ENCODE data around the gene DCST2.
A peak's percentile ranks its signal among the peaks of the same experiment; 100 is the strongest.

The DCST2 gene

DNA sequence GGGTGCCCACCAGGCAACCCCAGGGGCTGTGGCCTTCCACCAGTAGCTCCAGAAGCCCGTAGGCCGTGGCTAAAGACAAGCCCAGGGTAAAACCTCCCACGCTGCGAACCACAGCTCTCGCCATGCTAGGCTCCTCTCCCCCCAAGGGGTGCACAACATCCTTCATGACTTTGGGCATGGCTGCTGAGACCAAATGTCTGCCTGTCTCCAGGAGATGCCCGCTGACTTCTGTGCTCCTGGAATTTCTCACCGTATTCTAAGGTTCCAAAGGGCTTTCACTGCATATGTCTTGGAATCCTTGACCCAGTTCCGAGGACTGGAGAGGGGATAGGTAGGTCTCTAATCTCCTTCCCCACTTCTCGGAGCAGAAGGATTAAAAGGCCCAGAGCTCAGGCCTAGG, at the start of gene DCST2, which contains the start of gene DCST1:
Gene DCST2, minus strand, starts transcription at position 258 of the 400 bp plus-strand sequence. Its CDS starts 80 bp downstream, at position 178.
Gene DCST1, plus strand, starts transcription at position 301 of the 400 bp plus-strand sequence. CDS start 213 bp downstream, outside the sequence.
- no peak for DNase-seq (ENCODE audit: low spot score)

DNA sequence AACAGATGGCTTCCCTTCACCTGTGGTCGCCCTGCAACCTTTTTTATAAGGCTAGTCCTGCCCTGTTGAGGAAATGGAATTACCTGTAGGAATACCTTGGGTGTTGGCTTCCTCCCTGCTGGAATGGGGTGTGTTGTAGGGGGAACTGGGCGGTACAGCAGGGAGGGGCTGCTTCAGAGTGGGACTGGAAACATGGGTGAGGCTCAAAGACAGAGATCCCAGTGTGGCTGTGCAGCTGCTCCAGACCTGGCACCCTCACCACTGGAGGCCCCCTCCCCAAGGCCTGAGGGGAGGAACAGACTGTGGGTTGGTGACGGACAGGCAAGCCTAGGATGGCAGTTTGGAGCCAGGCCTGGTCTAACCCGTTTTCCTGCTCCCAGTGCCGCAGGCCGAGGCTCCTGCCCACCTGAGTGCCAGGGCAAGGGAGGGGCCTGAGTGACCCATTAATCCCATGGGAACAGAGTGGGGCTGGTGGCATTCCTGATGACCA, 49.5 kb upstream of the DCST2 start:
- DNase-seq (ENCODE audit: low spot score) = no peak

GRCh38 chr1:155082301-155083051, 48.9 kb upstream of the DCST2 start:
- DNase-seq (ENCODE audit: low spot score) = no peak

DNA sequence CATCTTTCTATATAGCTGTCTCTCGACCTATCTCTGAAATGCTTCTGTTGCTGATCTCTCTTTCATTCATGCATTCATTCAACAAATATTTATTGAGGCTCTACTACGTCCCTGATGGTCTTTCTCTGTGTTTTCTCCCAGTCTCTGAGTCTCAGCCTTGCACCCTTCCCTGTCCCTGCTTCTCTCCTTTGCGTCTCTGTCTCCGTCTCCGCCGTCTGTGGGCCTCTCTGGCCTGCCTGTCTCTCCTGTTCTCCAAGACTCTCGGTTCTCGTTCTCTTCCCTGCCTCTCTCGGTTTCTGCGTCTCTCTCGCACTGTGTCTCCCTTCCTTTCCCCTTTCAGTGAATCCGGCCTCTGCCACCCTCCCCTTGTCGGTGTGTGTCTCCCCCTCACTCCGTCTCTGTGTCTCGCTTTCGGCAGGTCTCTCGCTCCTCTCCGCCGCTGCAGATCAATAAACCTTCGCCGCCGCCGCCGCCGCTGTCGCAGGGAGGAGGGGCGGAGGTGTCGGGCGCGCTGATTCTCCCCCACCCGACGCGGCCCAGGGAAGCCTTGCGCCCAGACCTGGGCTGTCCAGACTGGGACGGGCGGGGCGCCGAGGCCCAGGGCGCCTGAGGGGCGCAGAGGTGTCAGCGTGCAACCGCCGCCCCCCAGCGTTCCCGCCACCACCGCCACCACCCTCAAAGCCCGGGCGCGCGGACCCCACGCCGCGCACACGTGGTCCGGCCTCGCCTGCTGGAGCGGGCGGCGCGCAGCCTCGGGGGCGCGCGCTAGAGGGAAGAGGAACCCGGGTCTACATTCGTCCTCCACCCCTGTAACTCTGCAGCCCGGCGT, 48.1 kb upstream of the DCST2 start:
- no peak for DNase-seq (ENCODE audit: low spot score)

- no peak for DNase-seq (ENCODE audit: low spot score)
Observed at GRCh38 chr1:155080312-155081228, 47.0 kb upstream of the DCST2 start.

GRCh38 chr1:155079487-155080311, 46.1 kb upstream of the DCST2 start:
- no peak for DNase-seq (ENCODE audit: low spot score)

GRCh38 chr1:155079210-155079486, 45.6 kb upstream of the DCST2 start:
- no peak for DNase-seq (ENCODE audit: low spot score)

DNA sequence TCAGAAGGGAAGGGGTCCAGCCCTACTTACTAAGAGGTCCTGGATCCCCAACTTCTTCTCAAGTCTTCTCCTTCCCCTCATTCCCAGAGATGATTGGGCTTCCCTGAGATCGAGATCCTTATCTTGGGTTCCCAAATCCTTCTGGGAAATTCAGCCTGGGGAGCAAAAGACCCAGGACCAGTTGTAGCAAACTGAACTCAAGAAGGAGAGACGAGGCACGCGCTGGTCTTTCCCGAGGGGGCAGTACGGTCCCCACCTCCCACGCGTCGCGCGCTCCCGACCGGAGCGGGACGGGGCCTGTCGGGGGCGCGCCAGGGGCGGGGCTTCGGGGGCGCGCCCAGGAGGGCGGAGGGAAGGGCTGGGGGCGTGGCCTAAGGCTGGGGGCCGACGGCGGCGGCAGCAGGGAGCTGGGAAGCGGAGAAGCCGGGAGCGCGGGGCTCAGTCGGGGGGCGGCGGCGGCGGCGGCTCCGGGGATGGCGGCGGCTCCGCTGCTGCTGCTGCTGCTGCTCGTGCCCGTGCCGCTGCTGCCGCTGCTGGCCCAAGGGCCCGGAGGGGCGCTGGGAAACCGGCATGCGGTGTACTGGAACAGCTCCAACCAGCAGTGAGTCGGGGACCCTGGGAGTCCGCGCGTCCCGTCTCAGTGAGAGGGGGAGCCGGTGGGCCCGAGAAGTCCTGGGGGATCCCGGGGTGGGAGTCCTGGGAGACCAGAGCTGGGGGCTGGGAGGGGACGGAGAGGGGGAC, 45.1 kb upstream of the DCST2 start, which contains the start of gene EFNA3:
Gene EFNA3, plus strand, starts transcription at position 369 of the 741 bp plus-strand sequence. Its CDS starts 105 bp downstream, at position 474.
- DNase-seq (ENCODE audit: low spot score) = peak; percentile 91

GRCh38 chr1:155077758-155078445, 44.3 kb upstream of the DCST2 start:
- no peak for DNase-seq (ENCODE audit: low spot score)

GRCh38 chr1:155077346-155077745, 43.8 kb upstream of the DCST2 start:
- DNase-seq (ENCODE audit: low spot score) = no peak

GRCh38 chr1:155076371-155076770, 42.8 kb upstream of the DCST2 start:
- DNase-seq (ENCODE audit: low spot score) = no peak

DNA sequence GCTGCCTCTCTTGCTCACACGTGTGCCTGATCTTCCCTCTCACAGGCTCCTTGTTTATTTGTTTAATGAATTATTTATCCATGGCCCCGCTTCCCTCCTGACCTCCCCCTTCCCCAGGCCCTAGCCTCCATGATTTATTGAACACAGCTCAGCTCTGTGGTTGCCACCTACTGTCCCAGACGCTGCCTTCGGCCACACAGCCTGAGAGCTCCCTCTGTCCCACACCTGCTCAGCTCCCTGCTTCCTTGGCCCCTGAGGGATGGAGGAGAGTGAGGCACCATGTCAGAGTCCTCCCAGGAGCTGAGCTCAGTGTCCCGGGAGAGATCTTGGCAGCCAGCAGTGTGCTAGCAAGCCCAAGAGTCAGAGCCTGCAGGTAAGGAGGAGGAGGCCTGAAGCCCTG, 42.0 kb upstream of the DCST2 start:
- DNase-seq (ENCODE audit: low spot score) = no peak

GRCh38 chr1:155073377-155074242, 40.0 kb upstream of the DCST2 start:
- no peak for DNase-seq (ENCODE audit: low spot score)

DNA sequence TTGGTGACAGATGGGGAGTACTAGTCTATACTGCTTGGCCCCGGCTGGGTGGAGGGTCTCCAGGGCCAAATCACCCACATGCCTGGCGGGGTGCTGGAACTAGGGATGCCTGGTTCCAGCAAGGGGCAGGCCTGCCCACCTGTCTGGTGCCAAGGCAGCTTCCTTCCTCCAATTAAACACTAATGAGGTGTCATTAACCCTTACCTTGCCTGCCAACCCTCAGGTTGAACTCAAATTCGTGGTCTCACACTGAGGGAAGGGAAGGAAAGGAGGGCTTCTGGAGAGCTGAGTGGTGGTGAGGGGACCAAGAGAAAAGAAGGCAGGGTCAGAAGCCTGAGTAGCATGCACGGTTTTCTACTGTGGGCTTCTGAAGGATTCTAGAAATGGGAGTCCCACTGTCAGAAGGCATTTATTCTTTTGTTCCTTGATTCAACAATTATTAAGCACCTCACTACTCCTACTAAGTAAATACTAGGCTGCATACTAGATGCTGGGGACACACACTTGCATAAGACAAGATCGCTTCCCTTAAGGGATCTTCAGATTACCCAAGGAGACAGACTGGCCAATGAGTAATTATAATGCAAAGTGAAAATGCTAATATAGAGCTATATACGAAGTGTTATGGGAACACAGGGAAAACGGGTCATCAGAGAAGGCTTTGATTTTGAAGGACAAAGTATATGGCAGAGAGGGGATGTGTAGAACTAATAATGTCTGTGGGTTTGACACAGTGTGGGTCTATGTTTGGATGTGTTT, 39.1 kb upstream of the DCST2 start:
- no peak for DNase-seq (ENCODE audit: low spot score)

DNA sequence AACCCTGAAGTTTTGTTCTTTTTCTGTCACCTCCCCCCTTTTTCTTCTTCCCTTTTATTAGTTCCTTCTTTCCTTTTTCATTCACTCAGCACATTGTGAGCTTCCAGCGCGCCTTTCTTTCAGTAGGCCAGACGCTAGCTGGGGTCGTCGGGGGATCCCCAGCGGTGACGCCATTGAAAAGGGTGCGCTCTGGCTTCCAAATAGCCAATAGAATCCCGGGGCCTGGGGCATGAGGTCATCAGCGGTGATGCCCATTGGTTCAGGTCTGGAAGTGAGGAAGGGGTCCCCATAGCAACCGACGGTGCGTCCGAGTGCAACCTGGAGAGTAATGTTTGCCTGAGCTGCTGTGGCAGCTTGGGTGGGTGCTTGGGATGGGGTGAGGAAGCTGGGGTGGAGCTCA, 38.1 kb upstream of the DCST2 start:
- DNase-seq (ENCODE audit: low spot score) = no peak

- DNase-seq (ENCODE audit: low spot score) = peak; percentile 84
Observed at GRCh38 chr1:155070721-155071569, 37.4 kb upstream of the DCST2 start.

DNA sequence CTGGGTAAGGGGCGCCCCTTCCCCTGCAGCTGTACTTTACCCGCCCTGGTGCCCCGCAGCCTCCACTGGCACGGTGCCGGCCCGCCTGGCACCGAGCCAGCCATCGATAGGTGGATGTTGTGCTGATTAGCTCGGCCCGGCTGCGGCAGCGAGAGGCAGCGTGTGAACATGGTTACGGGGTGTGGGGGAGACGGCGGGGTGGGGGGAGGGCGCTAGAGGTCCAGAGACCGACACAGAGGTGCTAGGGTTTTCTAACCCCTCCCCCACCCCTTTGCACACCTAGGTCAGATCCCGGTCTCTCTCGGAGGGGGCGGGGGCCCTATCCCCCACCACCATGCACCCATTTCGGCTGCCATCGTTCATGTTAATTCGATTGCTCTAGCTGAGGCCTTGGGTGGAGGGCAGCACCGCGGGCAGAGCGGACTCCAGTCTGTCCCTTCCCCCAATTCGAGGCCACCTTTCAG, 36.6 kb upstream of the DCST2 start:
- DNase-seq (ENCODE audit: low spot score) = no peak

All from germinal center (tissue), 1 donor.